Ovary (tissue), 9 donors: ENCODE measurements around the gene TBATA. TPM values are rescaled to one million over a fixed set of nuclear protein-coding genes. Genes with fewer than 3 reads are reported as not detected.

ENCODE experiments used
- DNase-seq, 5 donors: peaks; one replicate each; pipeline ENCODE4 v3.0.0-alpha.2; 2019 to 2020
- H3K27ac ChIP-seq, 2 donors: fragments of 200-600 bp; one replicate each; pipeline versions ENCODE4 v1.5.1 to v1.8.0; 2019 to 2022
- H3K27me3 ChIP-seq: fragments of 200-600 bp; one replicate; pipeline ENCODE4 v1.8.0; 2022
- H3K36me3 ChIP-seq: fragments of 200-600 bp; sonication (generic); one replicate; pipeline ENCODE4 v1.5.1; 2019
- H3K4me1 ChIP-seq: one replicate; pipeline ENCODE4 v1.8.1; 2013; ENCODE audit warnings: mild to moderate bottlenecking, moderate library complexity; ENCODE audit not compliant: insufficient read depth
- H3K4me3 ChIP-seq: fragments of 200-600 bp; sonication (generic); one replicate; pipeline ENCODE4 v1.5.1; 2017
- H3K9me3 ChIP-seq, 2 donors: fragments of 200-600 bp in 1 of 2; sonication (generic) in 1 of 2; one replicate each; pipeline versions ENCODE4 v1.5.1 to v1.8.1; 2013 to 2019; ENCODE audit warnings: mild to moderate bottlenecking in 1 of 2, moderate library complexity in 1 of 2
- EP300 ChIP-seq: sonication (generic); formaldehyde crosslinking; IDR thresholded peaks from one replicate; pipeline ENCODE4 v1.6.1; 2017; ENCODE audit warnings: antibody characterized with exemption
- POLR2A ChIP-seq: fragments of 450-650 bp; IDR thresholded peaks from one replicate; pipeline ENCODE4 v1.6.1; 2017; ENCODE audit warnings: antibody characterized with exemption, mild to moderate bottlenecking, moderate library complexity
- WGBS, 3 donors: extraction: QIAGEN DNeasy Blood & Tissue Kit in 1 of 3; methylation state at CpG; one replicate each; pipeline versions ENCODE4 v1.1.5 to v1.1.7; 2013 to 2017; 5-methylcytosine and 5-hydroxymethylcytosine counted together
- intact Hi-C, 4 donors: fragments of 100-400 bp; cut with DNase I; formaldehyde crosslinking; loops; one replicate each; pipeline versions ENCODE4 v1.11.0 to v1.15.1; 2022 to 2023
- polyA plus RNA-seq, 2 donors: library from polyadenylated mRNA; stranded (reverse); fragments of 200-250 nt in 1 of 2; fragments of 350-450 nt in 1 of 2; fragmentation: Illumina TruSeq in 1 of 2; extraction: RNeasy Lipid Tissue Mini Kit (QIAGEN cat#74804) in 1 of 2; gene quantifications; one replicate each; pipeline ENCODE4 v1.2.3, GENCODE V29; 2013 to 2014
- total RNA-seq, 7 donors: library from RNA; depleted of rRNA in 2 of 7; stranded (reverse); fragments of >200 nt in 2 of 7; fragmentation: NEBNext Ultra II Directional in 3 of 7; extraction: Animal tissue kit (Norgen Biotek cat#: 25700) in 3 of 7; gene quantifications; one replicate each; pipeline versions ENCODE4 v1.1.0 to v1.2.4, GENCODE V29; 2016 to 2023
- TF ChIP-seq, protein P1 (sequence below), 3 donors: fragments of 450-650 bp in 2 of 3; fragments of 200-600 bp in 1 of 3; IDR thresholded peaks; one replicate each; pipeline versions ENCODE4 v1.5.1 to v1.8.0; 2016 to 2022; ENCODE audit warnings: antibody characterized with exemption in 3 of 3, mild to moderate bottlenecking in 1 of 3
- donor health status: DM: no; HTN: no; CAD: no; lungs with moderate emphysema.
- donor health status: DM: no; HTN: no; CAD: no.
- donor health status: Bipolar disorder and iron deficiency.
- donor health status: DM: yes; HTN: yes; CAD: no.
- donor health status: DM: no; HTN: no; CAD: no.
- donor health status: DM: yes; HTN: yes; CAD: no.

TBATA gene
- total and polyA plus RNA-seq, 9 donors: not detected

DNA sequence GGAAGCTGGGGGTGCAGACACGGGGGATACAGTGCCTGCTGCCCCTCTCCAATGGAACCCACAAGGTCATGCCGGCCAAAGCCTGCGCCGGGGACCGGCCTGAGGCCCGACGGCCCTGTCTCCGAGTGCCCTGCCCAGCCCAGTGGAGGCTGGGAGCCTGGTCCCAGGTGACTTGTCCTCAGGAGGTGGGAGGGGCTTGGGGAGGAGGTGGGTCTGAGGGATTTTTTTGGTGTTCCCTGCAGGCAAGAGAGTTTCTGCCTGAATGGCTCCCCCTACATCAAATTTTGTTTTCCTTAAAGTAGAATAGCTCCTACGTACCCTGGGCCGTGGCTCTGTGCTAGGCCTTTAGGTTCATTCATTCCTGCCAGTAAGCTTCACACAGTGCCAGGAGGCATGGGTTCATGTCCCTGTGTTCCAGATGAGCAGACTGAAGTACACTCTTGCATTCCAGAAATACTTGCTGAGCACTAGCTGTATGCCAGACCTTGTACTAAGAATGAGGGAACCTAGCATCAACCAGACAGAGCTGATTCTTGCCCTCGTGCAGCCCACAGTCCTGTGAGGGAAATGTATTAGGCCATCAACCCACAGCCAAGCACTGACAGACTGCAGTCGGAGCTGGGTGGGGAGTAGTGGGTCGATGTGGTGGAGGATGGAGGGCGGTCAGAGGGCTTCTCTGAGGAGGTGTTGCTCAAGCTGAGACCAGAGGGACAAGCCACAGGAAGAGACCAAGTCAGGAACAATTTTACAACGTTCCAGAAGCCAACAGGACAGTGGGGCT lies 31.1 kb downstream of the TBATA start:
- WGBS, 3 donors: 66 to 79% (median 70%) methylated on average over 12 to 15 of the region's 15 CpGs
- Histone ChIP-seq H3K9me3 (no peaks in the 10 kb centered on the region), H3K36me3 (no peaks in the 10 kb centered on the region), H3K4me1 (no peaks in the 10 kb centered on the region), H3K27me3 (no peaks in the 10 kb centered on the region), H3K4me3 (no peak overlapping the region), H3K27ac (no peak overlapping the region)
- TF ChIP-seq EP300 (no peak), POLR2A (no peak)
- TF ChIP-seq, protein P1, sequence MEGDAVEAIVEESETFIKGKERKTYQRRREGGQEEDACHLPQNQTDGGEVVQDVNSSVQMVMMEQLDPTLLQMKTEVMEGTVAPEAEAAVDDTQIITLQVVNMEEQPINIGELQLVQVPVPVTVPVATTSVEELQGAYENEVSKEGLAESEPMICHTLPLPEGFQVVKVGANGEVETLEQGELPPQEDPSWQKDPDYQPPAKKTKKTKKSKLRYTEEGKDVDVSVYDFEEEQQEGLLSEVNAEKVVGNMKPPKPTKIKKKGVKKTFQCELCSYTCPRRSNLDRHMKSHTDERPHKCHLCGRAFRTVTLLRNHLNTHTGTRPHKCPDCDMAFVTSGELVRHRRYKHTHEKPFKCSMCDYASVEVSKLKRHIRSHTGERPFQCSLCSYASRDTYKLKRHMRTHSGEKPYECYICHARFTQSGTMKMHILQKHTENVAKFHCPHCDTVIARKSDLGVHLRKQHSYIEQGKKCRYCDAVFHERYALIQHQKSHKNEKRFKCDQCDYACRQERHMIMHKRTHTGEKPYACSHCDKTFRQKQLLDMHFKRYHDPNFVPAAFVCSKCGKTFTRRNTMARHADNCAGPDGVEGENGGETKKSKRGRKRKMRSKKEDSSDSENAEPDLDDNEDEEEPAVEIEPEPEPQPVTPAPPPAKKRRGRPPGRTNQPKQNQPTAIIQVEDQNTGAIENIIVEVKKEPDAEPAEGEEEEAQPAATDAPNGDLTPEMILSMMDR (IDR thresholded peaks at IDR 0.05): no peak
- intact Hi-C loops: loop anchor here in 2 of 4 donors (10.0 kb wide), 1 partner anchor 289 kb away; no protein-coding TSS in a partner anchor
- no peak for DNase-seq

- Histone ChIP-seq H3K27ac (no peak overlapping the region), H3K9me3 (no peaks in the 10 kb centered on the region), H3K4me1 (no peaks in the 10 kb centered on the region), H3K27me3 (no peaks in the 10 kb centered on the region), H3K4me3 (no peak overlapping the region), H3K36me3 (no peaks in the 10 kb centered on the region)
- TF ChIP-seq EP300 (no peak), POLR2A (no peak)
- TF ChIP-seq, protein P1 (IDR thresholded peaks at IDR 0.05): no peak
- intact Hi-C loops: loop anchor here in 2 of 4 donors (10.0 kb wide), 1 partner anchor 288 kb away; no protein-coding TSS in a partner anchor
- DNase-seq: no peak
- 89 to 94% (median 92%) methylated on average over 10 of the region's 10 CpGs for WGBS, 3 donors
Measured at GRCh38 chr10:70753026-70753663, 32.0 kb downstream of the TBATA start.

GRCh38 chr10:70752571-70752970 lies 32.6 kb downstream of the TBATA start:
- TF ChIP-seq EP300: no peak
- TF ChIP-seq, protein P1 (IDR thresholded peaks at IDR 0.05): no peak
- TF ChIP-seq POLR2A: no peak
- Histone ChIP-seq H3K27ac (no peak overlapping the region), H3K4me3 (no peak overlapping the region), H3K36me3 (no peaks in the 10 kb centered on the region), H3K4me1 (no peaks in the 10 kb centered on the region), H3K27me3 (no peaks in the 10 kb centered on the region), H3K9me3 (no peaks in the 10 kb centered on the region)
- WGBS, 3 donors: 92 to 95% (median 93%) methylated on average over 7 of the region's 7 CpGs
- intact Hi-C loops: loop anchor here in 2 of 4 donors (10.0 kb wide), 1 partner anchor 288 kb away; no protein-coding TSS in a partner anchor
- no peak for DNase-seq

- WGBS, 3 donors: 89 to 93% (median 91%) methylated on average over 9 to 14 of the region's 14 CpGs
- Histone ChIP-seq H3K27me3 (no peaks in the 10 kb centered on the region), H3K4me1 (no peaks in the 10 kb centered on the region), H3K36me3 (no peaks in the 10 kb centered on the region), H3K27ac (no peak overlapping the region), H3K4me3 (no peak overlapping the region), H3K9me3 (no peaks in the 10 kb centered on the region)
- intact Hi-C loops: loop anchor here in 2 of 4 donors (10.0 kb wide), 1 partner anchor 287 kb away; no protein-coding TSS in a partner anchor
- TF ChIP-seq, protein P1 (IDR thresholded peaks at IDR 0.05): no peak
- TF ChIP-seq EP300 (no peak), POLR2A (no peak)
- DNase-seq: no peak
Measured at GRCh38 chr10:70751991-70752390, 33.2 kb downstream of the TBATA start.
